Hepatocyte (in vitro differentiated cells): Measurements from ENCODE around the gene TLCD1.

Experiments used
- EZH2 ChIP-seq: fragments of 200-600 bp; sonication (generic); IDR thresholded peaks from 2 replicates; pipeline ENCODE4 v1.6.1; 2016; ENCODE audit warnings: antibody characterized with exemption, mild to moderate bottlenecking, borderline replicate concordance
- TF ChIP-seq, protein P1 (sequence below): fragments of 200-600 bp; sonication (generic); IDR thresholded peaks from 2 replicates; pipeline ENCODE4 v1.5.1; 2016; ENCODE audit warnings: antibody characterized with exemption, mild to moderate bottlenecking; ENCODE audit not compliant: poor library complexity

DNA sequence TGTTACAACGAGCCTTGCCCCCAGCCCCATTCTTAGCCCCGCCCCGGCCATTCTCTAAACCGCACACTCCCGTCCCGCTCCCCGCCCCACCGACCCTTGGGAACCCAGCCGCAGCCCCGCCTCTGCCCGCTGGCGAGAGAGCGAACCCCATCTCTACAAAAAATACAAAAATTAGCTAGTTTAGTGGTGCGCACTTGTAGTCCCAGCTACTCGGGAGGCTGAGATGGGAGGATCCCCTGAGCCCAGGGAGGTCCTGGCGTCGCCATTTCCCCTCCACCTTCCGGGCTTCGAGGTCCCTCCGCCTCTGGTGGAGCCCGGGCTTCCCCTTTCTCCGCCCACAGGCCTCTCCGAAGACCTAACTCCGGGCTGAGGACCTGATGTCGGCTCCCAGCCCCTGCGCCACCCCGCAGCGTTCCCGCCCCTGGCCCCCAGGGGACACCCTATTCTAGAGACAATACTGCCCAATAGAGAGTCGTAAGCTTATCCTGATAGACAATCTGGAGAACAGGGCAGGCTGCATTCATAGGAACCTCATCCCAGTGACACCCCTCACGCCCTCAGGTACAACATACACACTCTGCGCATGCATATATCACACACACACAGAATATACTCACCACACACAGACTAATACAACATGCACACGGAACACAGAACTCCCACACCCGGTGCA is 13.9 kb downstream of the TLCD1 start:
- no peak for TF ChIP-seq EZH2
- TF ChIP-seq, protein P1, sequence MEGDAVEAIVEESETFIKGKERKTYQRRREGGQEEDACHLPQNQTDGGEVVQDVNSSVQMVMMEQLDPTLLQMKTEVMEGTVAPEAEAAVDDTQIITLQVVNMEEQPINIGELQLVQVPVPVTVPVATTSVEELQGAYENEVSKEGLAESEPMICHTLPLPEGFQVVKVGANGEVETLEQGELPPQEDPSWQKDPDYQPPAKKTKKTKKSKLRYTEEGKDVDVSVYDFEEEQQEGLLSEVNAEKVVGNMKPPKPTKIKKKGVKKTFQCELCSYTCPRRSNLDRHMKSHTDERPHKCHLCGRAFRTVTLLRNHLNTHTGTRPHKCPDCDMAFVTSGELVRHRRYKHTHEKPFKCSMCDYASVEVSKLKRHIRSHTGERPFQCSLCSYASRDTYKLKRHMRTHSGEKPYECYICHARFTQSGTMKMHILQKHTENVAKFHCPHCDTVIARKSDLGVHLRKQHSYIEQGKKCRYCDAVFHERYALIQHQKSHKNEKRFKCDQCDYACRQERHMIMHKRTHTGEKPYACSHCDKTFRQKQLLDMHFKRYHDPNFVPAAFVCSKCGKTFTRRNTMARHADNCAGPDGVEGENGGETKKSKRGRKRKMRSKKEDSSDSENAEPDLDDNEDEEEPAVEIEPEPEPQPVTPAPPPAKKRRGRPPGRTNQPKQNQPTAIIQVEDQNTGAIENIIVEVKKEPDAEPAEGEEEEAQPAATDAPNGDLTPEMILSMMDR: no peak
